Gastrocnemius medialis (tissue), 4 donors: ENCODE data around the gene TTYH2. TPM values are rescaled to one million over a fixed set of nuclear protein-coding genes. Genes with fewer than 3 reads are reported as not detected.

Source experiments
- ATAC-seq, 2 donors: fragments of 150-250 bp; one replicate each; pipeline ENCODE4 v1.9.1; 2016
- DNase-seq, 2 donors: peaks; one replicate each; pipeline ENCODE4 v3.0.0-alpha.2; 2019
- H3K27ac ChIP-seq, 4 donors: fragments of 200-600 bp; sonication (generic); 1 replicate in 1 of 4; 2 replicates in 3 of 4; pipeline ENCODE4 v1.5.1; 2016 to 2018; ENCODE audit warnings: mild to moderate bottlenecking in 2 of 4, moderate library complexity in 1 of 4
- H3K27me3 ChIP-seq, 3 donors: fragments of 200-600 bp; sonication (generic) in 2 of 3; 1 replicate in 1 of 3; 2 replicates in 2 of 3; pipeline versions ENCODE4 v1.5.1 to v1.6.0; 2016 to 2019; ENCODE audit warnings: mild to moderate bottlenecking in 1 of 3, moderate library complexity in 1 of 3
- H3K36me3 ChIP-seq, 2 donors: fragments of 200-600 bp; sonication (generic) in 1 of 2; one replicate each; pipeline ENCODE4 v1.5.1; 2017 to 2018
- H3K4me1 ChIP-seq, 2 donors: fragments of 200-600 bp; sonication (generic) in 1 of 2; one replicate each; pipeline ENCODE4 v1.5.1; 2016 to 2017; ENCODE audit warnings: mild to moderate bottlenecking in 2 of 2
- H3K4me3 ChIP-seq, 4 donors: fragments of 200-600 bp; sonication (generic) in 3 of 4; 1 replicate in 1 of 4; 2 replicates in 3 of 4; pipeline ENCODE4 v1.5.1; 2016 to 2019; ENCODE audit warnings: mild to moderate bottlenecking in 2 of 4
- H3K9me3 ChIP-seq, 3 donors: fragments of 200-600 bp; sonication (generic) in 2 of 3; 1 replicate in 1 of 3; 2 replicates in 2 of 3; pipeline ENCODE4 v1.5.1; 2016 to 2019
- POLR2A ChIP-seq, 2 donors: fragments of 450-650 bp; IDR thresholded peaks; one replicate each; pipeline ENCODE4 v1.6.1; 2017; ENCODE audit warnings: antibody characterized with exemption in 2 of 2, mild to moderate bottlenecking in 2 of 2, moderate library complexity in 2 of 2
- in situ Hi-C, 4 donors: fragments of 200-750 bp; cut with MboI; loops; one replicate each; pipeline versions ENCODE4 v1.15.0 to v1.8.0; 2017; ENCODE audit warnings: low sequenced_read_pairs in 4 of 4
- intact Hi-C: fragments of 100-400 bp; cut with DNase I; formaldehyde crosslinking; loops from one replicate; pipeline ENCODE4 v1.15.1; 2023; ENCODE audit warnings: low total_unique reads
- total RNA-seq, 4 donors: library from RNA; depleted of rRNA; stranded (reverse); fragments of >200 nt; gene quantifications; one replicate each; pipeline versions ENCODE4 v1.1.0 to v1.2.3, GENCODE V29; 2016
- TF ChIP-seq, protein P1 (sequence below), 5 experiments: fragments of 450-650 bp in 3 of 5; fragments of 200-600 bp in 2 of 5; sonication (generic) in 2 of 5; IDR thresholded peaks in 4 of 5; conservative IDR thresholded peaks in 1 of 5; 1 replicate in 4 of 5; 2 replicates in 1 of 5; pipeline ENCODE4 v1.5.1; 2016 to 2019; ENCODE audit warnings: antibody characterized with exemption in 5 of 5, mild to moderate bottlenecking in 3 of 5, moderate library complexity in 3 of 5

The TTYH2 gene
- total RNA-seq, 4 donors from 2014 or later = 4.7 to 19.2 (median 11.4) TPM

DNA sequence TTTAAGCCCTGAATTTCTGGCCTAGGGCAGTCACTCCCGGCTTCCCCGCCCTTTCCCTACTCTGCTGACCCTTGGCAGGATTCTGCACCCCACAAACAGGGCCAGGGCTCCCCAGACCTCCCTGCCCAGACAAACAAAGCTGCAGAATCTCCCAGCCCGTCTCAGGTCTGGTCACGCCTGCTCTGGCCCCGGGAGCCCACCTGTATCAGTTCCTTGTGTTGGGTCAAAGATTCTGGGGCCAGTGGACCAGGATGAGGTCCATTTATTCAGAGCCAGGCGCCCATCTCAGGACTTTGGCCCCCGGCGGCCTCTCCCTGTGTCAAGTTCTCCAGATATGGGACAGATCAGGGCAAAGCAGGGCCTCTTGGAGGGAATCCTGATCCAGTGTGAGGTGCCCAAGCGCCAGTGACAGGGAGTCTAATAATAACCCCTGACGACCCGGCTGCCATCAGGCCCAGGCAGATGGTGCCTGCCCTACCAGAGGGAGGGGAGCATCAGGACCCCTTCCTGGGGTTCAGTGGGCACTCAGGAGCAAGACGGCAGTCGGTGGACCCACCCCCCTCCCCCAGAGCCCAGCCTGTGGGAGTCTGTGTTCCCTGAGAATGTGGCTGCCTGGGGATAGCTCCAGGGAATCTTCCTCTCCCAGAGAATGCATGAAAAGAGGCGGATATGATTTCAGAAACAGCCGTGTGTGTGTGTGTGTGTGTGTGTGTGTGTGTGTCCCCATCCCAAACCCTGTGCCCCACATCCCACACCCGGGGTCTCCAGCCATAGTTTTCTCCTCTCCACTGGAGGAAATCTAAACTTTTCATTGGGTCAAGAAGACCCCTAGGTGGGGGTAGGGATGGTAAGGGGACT lies 1.3 kb downstream of the TTYH2 start:
- Histone ChIP-seq H3K9me3 (no peaks in the 10 kb centered on the region), H3K4me3 (peak overlapping the region; percentile 63 to 89 (median 69)), H3K4me1 (peaks cover 63 to 65% of the 10 kb centered on the region in 2 donors), H3K27ac (peak overlapping the region; percentile 88 to 96 (median 94)), H3K27me3 (no peaks in the 10 kb centered on the region), H3K36me3 (peaks cover 0 to 5% of the 10 kb centered on the region in 2 donors)
- DNase-seq (peak; percentile 53 to 78), ATAC-seq (peak; percentile 58 to 60)
- intact Hi-C loops (loop anchor here (5.0 to 10.0 kb wide), 5 partner anchors 150 to 658 kb away; partner anchors contain the start of genes BTBD17, FDXR, GPR142 and NAT9), in situ Hi-C loops (loop anchor here in 3 of 4 donors (5.0 to 25.0 kb wide), 4 partner anchors 83 to 273 kb away; partner anchors contain the start of genes BTBD17 (in 1 of the 3) and GPR142 (in 1 of the 3))
- TF ChIP-seq, protein P1, sequence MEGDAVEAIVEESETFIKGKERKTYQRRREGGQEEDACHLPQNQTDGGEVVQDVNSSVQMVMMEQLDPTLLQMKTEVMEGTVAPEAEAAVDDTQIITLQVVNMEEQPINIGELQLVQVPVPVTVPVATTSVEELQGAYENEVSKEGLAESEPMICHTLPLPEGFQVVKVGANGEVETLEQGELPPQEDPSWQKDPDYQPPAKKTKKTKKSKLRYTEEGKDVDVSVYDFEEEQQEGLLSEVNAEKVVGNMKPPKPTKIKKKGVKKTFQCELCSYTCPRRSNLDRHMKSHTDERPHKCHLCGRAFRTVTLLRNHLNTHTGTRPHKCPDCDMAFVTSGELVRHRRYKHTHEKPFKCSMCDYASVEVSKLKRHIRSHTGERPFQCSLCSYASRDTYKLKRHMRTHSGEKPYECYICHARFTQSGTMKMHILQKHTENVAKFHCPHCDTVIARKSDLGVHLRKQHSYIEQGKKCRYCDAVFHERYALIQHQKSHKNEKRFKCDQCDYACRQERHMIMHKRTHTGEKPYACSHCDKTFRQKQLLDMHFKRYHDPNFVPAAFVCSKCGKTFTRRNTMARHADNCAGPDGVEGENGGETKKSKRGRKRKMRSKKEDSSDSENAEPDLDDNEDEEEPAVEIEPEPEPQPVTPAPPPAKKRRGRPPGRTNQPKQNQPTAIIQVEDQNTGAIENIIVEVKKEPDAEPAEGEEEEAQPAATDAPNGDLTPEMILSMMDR (IDR thresholded peaks at IDR 0.05 in 4 of 5, conservative IDR thresholded peaks at IDR 0.05 in 1 of 5) = no peak
- peak in 1 of 2 donors; percentile 2 for TF ChIP-seq POLR2A (IDR thresholded peaks at IDR 0.05)

DNA sequence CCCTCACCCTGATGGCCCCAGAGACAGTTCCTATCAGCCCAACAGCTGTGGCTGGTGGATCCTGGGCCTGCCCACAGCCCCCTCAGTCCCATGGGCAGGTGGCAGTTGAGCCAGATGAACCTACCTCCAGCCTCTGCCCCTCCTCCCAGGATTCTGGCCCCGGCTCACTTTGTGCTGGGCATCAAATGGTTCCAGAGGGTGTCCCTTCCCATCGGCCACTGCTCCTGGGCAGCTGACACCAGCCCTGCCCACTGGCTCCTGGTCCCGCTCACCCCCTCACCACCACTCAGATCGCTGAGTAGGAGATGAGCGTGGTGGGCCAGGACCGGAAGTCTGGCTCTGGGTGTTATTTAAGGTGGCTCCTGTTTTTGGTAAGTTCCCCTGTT lies 2.0 kb downstream of the TTYH2 start:
- TF ChIP-seq POLR2A (IDR thresholded peaks at IDR 0.05) = peak; percentile 68 to 69
- TF ChIP-seq, protein P1 (IDR thresholded peaks at IDR 0.05 in 4 of 5, conservative IDR thresholded peaks at IDR 0.05 in 1 of 5) = no peak
- Histone ChIP-seq H3K4me3 (peak overlapping the region; percentile 63 to 89 (median 69)), H3K9me3 (no peaks in the 10 kb centered on the region), H3K36me3 (no peaks in the 10 kb centered on the region), H3K4me1 (peaks cover 58 to 63% of the 10 kb centered on the region in 2 donors), H3K27ac (peak overlapping the region; percentile 88 to 96 (median 94)), H3K27me3 (no peaks in the 10 kb centered on the region)
- intact Hi-C loops (loop anchor here (10.0 kb wide), 3 partner anchors 149 to 559 kb away; partner anchors contain the start of genes BTBD17, GPR142 and NAT9), in situ Hi-C loops (loop anchor here in 3 of 4 donors (10.0 to 25.0 kb wide), 3 partner anchors 147 to 272 kb away; partner anchors contain the start of genes BTBD17 (in 1 of the 3) and GPR142 (in 1 of the 3))
- ATAC-seq (peak; percentile 25 to 31), DNase-seq (peak in 1 of 2 donors; percentile 79)

DNA sequence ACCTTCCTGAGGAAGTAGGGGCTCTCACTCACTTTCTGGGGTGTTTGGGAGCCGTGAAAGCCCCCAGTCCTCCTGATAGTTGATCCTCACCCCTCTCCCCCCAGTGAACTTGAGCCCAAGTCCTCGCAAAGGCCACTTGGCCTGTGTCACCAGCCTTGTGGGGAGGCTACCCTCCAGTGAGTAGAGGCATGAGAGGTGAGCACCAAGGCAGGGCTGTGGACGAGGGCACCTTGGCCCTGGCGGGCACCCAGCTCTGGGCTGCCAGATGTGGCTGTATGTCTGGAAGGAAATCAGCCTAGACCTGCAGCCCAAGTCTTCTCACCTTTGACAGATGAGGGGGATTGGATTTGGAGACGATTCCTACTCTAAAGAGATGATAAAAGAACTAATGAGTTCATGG lies 3.1 kb downstream of the TTYH2 start:
- intact Hi-C loops (loop anchor here (10.0 kb wide), 3 partner anchors 148 to 558 kb away; partner anchors contain the start of genes BTBD17, GPR142 and NAT9), in situ Hi-C loops (loop anchor here in 3 of 4 donors (10.0 to 25.0 kb wide), 3 partner anchors 146 to 271 kb away; partner anchors contain the start of genes BTBD17 (in 1 of the 3) and GPR142 (in 1 of the 3))
- Histone ChIP-seq H3K27me3 (no peaks in the 10 kb centered on the region), H3K9me3 (no peaks in the 10 kb centered on the region), H3K4me1 (peaks cover 48 to 53% of the 10 kb centered on the region in 2 donors), H3K4me3 (no peak overlapping the region), H3K27ac (peak overlapping the region; percentile 88 to 96 (median 94)), H3K36me3 (no peaks in the 10 kb centered on the region)
- TF ChIP-seq POLR2A (IDR thresholded peaks at IDR 0.05) = no peak
- TF ChIP-seq, protein P1 (IDR thresholded peaks at IDR 0.05 in 4 of 5, conservative IDR thresholded peaks at IDR 0.05 in 1 of 5) = no peak
- DNase-seq (no peak), ATAC-seq (no peak)

DNA sequence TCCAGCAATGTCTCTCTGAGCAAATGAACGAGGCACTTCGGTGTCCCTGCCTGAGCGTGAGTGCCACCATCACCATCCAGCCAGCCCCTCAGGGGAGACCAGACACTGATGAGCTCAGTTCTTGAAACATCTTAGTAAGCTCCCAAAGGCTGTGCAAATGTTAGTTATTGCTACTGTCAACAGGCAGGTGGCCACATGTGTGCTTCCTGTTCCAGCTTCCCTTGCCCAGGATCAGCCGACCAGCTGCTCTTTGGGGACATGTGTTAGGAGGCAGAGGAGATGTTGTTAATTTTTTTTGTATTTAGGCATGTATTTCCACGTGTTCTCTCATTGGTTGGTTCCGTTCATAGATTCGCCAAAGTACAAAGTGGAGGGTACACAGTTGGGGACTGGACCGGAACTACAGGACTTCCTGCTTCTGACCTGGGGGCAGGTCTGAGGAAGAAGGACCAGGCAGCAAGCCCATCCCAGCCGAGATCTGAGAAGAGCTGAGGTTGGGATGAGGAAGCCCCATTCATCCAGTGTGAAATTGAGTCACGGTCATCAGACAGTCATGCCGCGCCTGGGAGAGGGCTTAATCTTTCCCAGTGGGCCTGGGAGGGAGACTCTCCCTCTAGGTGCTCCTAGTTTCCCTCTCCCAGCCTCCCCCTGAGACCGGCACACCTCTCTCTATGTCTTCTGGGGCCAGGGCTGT lies 3.8 kb downstream of the TTYH2 start:
- TF ChIP-seq, protein P1 (IDR thresholded peaks at IDR 0.05 in 4 of 5, conservative IDR thresholded peaks at IDR 0.05 in 1 of 5) = no peak
- no peak for TF ChIP-seq POLR2A (IDR thresholded peaks at IDR 0.05)
- H3K4me3 ChIP-seq = no peak overlapping the region
- no peaks in the 10 kb centered on the region for H3K27me3 ChIP-seq
- no peaks in the 10 kb centered on the region for H3K36me3 ChIP-seq
- peak overlapping the region in 3 of 4 donors; percentile 88 to 96 (median 93) for H3K27ac ChIP-seq
- intact Hi-C loops = loop anchor here (10.0 kb wide), 3 partner anchors 148 to 558 kb away; partner anchors contain the start of genes BTBD17, GPR142 and NAT9
- ATAC-seq = no peak
- no peaks in the 10 kb centered on the region for H3K9me3 ChIP-seq
- in situ Hi-C loops = loop anchor here in 3 of 4 donors (10.0 to 25.0 kb wide), 3 partner anchors 145 to 270 kb away; partner anchors contain the start of genes BTBD17 (in 1 of the 3) and GPR142 (in 1 of the 3)
- H3K4me1 ChIP-seq = peaks cover 41 to 46% of the 10 kb centered on the region in 2 donors
- no peak for DNase-seq
